ENCODE measurements around the gene GLT1D1.

Gene GLT1D1

GRCh38 chr12:128973883-128974681, 120.8 kb downstream of the GLT1D1 start:
- DNase-seq (ENCODE audit: extremely low read depth, low read depth), result no peak
- TF ChIP-seq, protein P1, sequence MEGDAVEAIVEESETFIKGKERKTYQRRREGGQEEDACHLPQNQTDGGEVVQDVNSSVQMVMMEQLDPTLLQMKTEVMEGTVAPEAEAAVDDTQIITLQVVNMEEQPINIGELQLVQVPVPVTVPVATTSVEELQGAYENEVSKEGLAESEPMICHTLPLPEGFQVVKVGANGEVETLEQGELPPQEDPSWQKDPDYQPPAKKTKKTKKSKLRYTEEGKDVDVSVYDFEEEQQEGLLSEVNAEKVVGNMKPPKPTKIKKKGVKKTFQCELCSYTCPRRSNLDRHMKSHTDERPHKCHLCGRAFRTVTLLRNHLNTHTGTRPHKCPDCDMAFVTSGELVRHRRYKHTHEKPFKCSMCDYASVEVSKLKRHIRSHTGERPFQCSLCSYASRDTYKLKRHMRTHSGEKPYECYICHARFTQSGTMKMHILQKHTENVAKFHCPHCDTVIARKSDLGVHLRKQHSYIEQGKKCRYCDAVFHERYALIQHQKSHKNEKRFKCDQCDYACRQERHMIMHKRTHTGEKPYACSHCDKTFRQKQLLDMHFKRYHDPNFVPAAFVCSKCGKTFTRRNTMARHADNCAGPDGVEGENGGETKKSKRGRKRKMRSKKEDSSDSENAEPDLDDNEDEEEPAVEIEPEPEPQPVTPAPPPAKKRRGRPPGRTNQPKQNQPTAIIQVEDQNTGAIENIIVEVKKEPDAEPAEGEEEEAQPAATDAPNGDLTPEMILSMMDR (IDR thresholded peaks at IDR 0.05; ENCODE audit: low read depth, low read length, missing control alignments), result no peak
- no peak overlapping the region for H3K4me3 ChIP-seq (replicated peaks; ENCODE audit: low read depth, low read length)

- no peak for DNase-seq (ENCODE audit: extremely low read depth, low read depth)
- TF ChIP-seq, protein P1 (IDR thresholded peaks at IDR 0.05; ENCODE audit: low read depth, low read length, missing control alignments), result no peak
- H3K4me3 ChIP-seq (replicated peaks; ENCODE audit: low read depth, low read length), result no peak overlapping the region
Measured at GRCh38 chr12:128974881-128975280, 121.6 kb downstream of the GLT1D1 start.

- TF ChIP-seq, protein P1 (IDR thresholded peaks at IDR 0.05; ENCODE audit: low read depth, low read length, missing control alignments), result no peak
- DNase-seq (ENCODE audit: extremely low read depth, low read depth), result no peak
Measured at GRCh38 chr12:128976120-128976738, 123.0 kb downstream of the GLT1D1 start.

DNA sequence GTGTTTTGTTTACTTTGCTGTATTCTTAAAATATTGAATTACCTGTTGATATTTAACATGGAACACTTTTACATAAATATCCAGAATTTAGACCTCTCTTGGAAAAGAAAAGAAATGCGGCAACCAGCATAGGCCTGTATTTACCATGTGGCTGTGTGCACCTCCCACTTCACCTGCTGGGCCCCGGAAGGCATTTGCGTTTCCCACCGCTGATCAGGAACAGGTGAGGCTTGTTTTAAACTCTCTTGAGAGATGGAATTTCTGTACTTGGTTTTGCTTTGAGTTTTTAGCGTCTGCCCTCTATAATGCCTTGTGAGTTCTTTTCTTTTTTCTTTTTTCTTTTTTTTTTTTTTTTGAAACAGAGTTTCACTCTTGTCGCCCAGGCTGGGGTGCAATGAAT, 124.2 kb downstream of the GLT1D1 start:
- DNase-seq (ENCODE audit: extremely low read depth, low read depth), result no peak
- TF ChIP-seq, protein P1 (IDR thresholded peaks at IDR 0.05; ENCODE audit: low read depth, low read length, missing control alignments), result no peak
- no peak overlapping the region for H3K4me3 ChIP-seq (replicated peaks; ENCODE audit: low read depth, low read length)

More at GRCh38 chr12:128976120-128976738, 123.0 kb downstream of the GLT1D1 start:
- no peak overlapping the region for H3K4me3 ChIP-seq (replicated peaks; ENCODE audit: low read depth, low read length)

DNA sequence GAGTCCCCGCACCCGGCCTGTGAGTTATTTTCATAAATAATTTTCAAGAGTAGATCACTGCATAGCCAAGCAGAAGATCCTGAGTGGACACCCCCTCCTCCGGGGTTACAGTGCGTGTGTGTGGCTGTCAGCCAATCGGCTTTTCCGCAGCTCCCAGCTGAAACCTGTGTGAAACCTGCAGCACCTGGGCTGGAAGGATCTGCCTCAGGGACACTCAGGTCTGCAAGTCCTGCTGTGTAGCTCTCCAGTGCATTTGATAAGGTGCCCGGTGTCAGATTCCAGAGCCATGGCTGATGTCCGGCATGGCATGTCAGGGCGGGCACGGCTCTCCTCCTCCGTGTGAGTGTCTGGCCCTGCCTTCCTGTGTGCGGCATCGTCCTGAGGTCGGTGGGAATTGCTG, 124.8 kb downstream of the GLT1D1 start:
- TF ChIP-seq, protein P1 (IDR thresholded peaks at IDR 0.05; ENCODE audit: low read depth, low read length, missing control alignments), result no peak
- no peak for DNase-seq (ENCODE audit: extremely low read depth, low read depth)
- no peak overlapping the region for H3K4me3 ChIP-seq (replicated peaks; ENCODE audit: low read depth, low read length)

GRCh38 chr12:128980623-128981022, 127.3 kb downstream of the GLT1D1 start:
- no peak for DNase-seq (ENCODE audit: extremely low read depth, low read depth)
- TF ChIP-seq, protein P1 (IDR thresholded peaks at IDR 0.05; ENCODE audit: low read depth, low read length, missing control alignments), result no peak

More at GRCh38 chr12:128980623-128981022, 127.3 kb downstream of the GLT1D1 start:
- H3K4me3 ChIP-seq (replicated peaks; ENCODE audit: low read depth, low read length), result no peak overlapping the region

Measured in HFF-Myc (cell line).